GM19193 (cell line): ENCODE results near the gene PHC2.

Experiments used
- POLR2A ChIP-seq: IDR thresholded peaks from 4 replicates; pipeline ENCODE4 v1.6.1; 2011; ENCODE audit not compliant: insufficient read depth, insufficient read length; ENCODE audit errors: extremely low read depth

Gene PHC2

GRCh38 chr1:33323663-33324477 is 107.0 kb downstream of the PHC2 start:
- TF ChIP-seq POLR2A, result no peak

- no peak for TF ChIP-seq POLR2A
Measured at GRCh38 chr1:33322870-33323585, 107.9 kb downstream of the PHC2 start.

GRCh38 chr1:33322109-33322508 is 108.8 kb downstream of the PHC2 start:
- TF ChIP-seq POLR2A, result no peak

GRCh38 chr1:33321178-33321577 is 109.7 kb downstream of the PHC2 start:
- TF ChIP-seq POLR2A, result no peak

- TF ChIP-seq POLR2A, result no peak
Measured at GRCh38 chr1:33320619-33321165, 110.2 kb downstream of the PHC2 start, which contains the start of gene A3GALT2. Gene A3GALT2 (minus strand): TSS chr1:33321098. CDS start chr1:33321098, 0 bp downstream.

- no peak for TF ChIP-seq POLR2A
Measured at GRCh38 chr1:33319949-33320618, 110.8 kb downstream of the PHC2 start.

GRCh38 chr1:33319186-33319948 is 111.5 kb downstream of the PHC2 start:
- no peak for TF ChIP-seq POLR2A

- no peak for TF ChIP-seq POLR2A
Measured at GRCh38 chr1:33317946-33318345, 112.9 kb downstream of the PHC2 start.

- TF ChIP-seq POLR2A, result no peak
Measured at GRCh38 chr1:33317354-33317753, 113.5 kb downstream of the PHC2 start.

GRCh38 chr1:33316601-33317000 is 114.3 kb downstream of the PHC2 start:
- no peak for TF ChIP-seq POLR2A

- no peak for TF ChIP-seq POLR2A
Measured at GRCh38 chr1:33314416-33314815, 116.5 kb downstream of the PHC2 start.

- TF ChIP-seq POLR2A, result no peak
Measured at GRCh38 chr1:33312413-33312749, 118.5 kb downstream of the PHC2 start.

GRCh38 chr1:33311706-33312412 is 119.0 kb downstream of the PHC2 start:
- no peak for TF ChIP-seq POLR2A

- no peak for TF ChIP-seq POLR2A
Measured at GRCh38 chr1:33310702-33311101, 120.2 kb downstream of the PHC2 start.
